Hematopoietic multipotent progenitor cell treated with erythropoietin and hydrocortisone succinate and interleukin-3 and kit ligand, for 8 days (in vitro differentiated cells): ENCODE data around the gene TBC1D9.
"Not testable (repeated sequence)": the region's sequence is repeated elsewhere in the genome, so short reads cannot be mapped to it uniquely, and the experiment has no call there.

Experiments used
- DNase-seq: peaks from one replicate; pipeline ENCODE4 v3.0.0-alpha.2; 2015

TBC1D9 gene

GRCh38 chr4:140756319-140757231, at the start of gene TBC1D9:
Gene TBC1D9, minus strand, starts transcription at chr4:140756385. Its CDS starts 340 bp downstream, at chr4:140756045.
- peak; percentile 51 for DNase-seq

- DNase-seq: no peak
These were observed 49.1 kb upstream of the TBC1D9 start for GRCh38 chr4:140805293-140805692.

GRCh38 chr4:140802591-140802990, 46.4 kb upstream of the TBC1D9 start:
- DNase-seq: no peak

GRCh38 chr4:140800666-140801065, 44.5 kb upstream of the TBC1D9 start:
- no peak for DNase-seq

- no peak for DNase-seq
These were observed 43.6 kb upstream of the TBC1D9 start for GRCh38 chr4:140799686-140800225.

- no peak for DNase-seq
These were observed 37.1 kb upstream of the TBC1D9 start for GRCh38 chr4:140793291-140793690.

GRCh38 chr4:140790765-140791164, 34.6 kb upstream of the TBC1D9 start:
- DNase-seq: no peak

GRCh38 chr4:140790171-140790570, 34.0 kb upstream of the TBC1D9 start:
- no peak for DNase-seq

- DNase-seq: no peak
These were observed 33.6 kb upstream of the TBC1D9 start for GRCh38 chr4:140789759-140790158.

GRCh38 chr4:140782787-140783186, 26.6 kb upstream of the TBC1D9 start:
- not testable (repeated sequence) for DNase-seq

- no peak for DNase-seq
These were observed 25.4 kb upstream of the TBC1D9 start for GRCh38 chr4:140781596-140781995.

- no peak for DNase-seq
These were observed 21.7 kb upstream of the TBC1D9 start for GRCh38 chr4:140777894-140778293.

GRCh38 chr4:140777386-140777785, 21.2 kb upstream of the TBC1D9 start:
- no peak for DNase-seq

- DNase-seq: no peak
These were observed 20.4 kb upstream of the TBC1D9 start for GRCh38 chr4:140776556-140776955.

- DNase-seq: no peak
These were observed 18.8 kb upstream of the TBC1D9 start for GRCh38 chr4:140774956-140775355.

GRCh38 chr4:140774510-140774909, 18.3 kb upstream of the TBC1D9 start:
- no peak for DNase-seq

GRCh38 chr4:140769209-140769608, 13.0 kb upstream of the TBC1D9 start:
- no peak for DNase-seq

GRCh38 chr4:140764785-140765392, 8.7 kb upstream of the TBC1D9 start:
- DNase-seq: no peak

GRCh38 chr4:140762202-140762601, 6.0 kb upstream of the TBC1D9 start:
- no peak for DNase-seq

GRCh38 chr4:140757232-140757630, 1.0 kb upstream of the TBC1D9 start:
- no peak for DNase-seq

- DNase-seq: no peak
These were observed 339 bp downstream of the TBC1D9 start for GRCh38 chr4:140755774-140756318.

- DNase-seq: no peak
These were observed 1.0 kb downstream of the TBC1D9 start for GRCh38 chr4:140754918-140755773.

GRCh38 chr4:140753329-140753728, 2.9 kb downstream of the TBC1D9 start:
- DNase-seq: no peak
